ENCODE results near the gene FARS2. TPM values are rescaled to one million over a fixed set of nuclear protein-coding genes. Genes with fewer than 3 reads are reported as not detected.

Gene FARS2
- total and polyA plus RNA-seq, 9 of the 15 experiments (the other 6 are each of a cell fraction or from before 2014, with no cell fraction given), result 16.5 to 62.2 (median 27.0) TPM

- in situ Hi-C loops (cut with MboI) (no loop called here), intact Hi-C loops (cut with micrococcal nuclease) (no loop called here)
- ChIA-PET CTCF (ENCODE audit: low intra/inter-chr PET ratio) (no interaction called here), POLR2A (interaction anchor here (0.5 to 0.7 kb wide), 2 partner anchors 29 to 155 kb away, joined by 3 read pairs; no protein-coding TSS in a partner anchor)
- H4K20me1 ChIP-seq (replicated peaks; ENCODE audit: control insufficient read depth, insufficient read depth, low read length), result 0 out of 2 replicates have a peak, but pooled peaks cover 1% of the 10 kb centered on the region
- H3K79me2 ChIP-seq (ENCODE audit: control insufficient read depth, insufficient read depth, low read length), result no peaks in the 10 kb centered on the region
- H3K36me3 ChIP-seq (ENCODE audit: control insufficient read depth, insufficient read depth, low read length), result no peaks in the 10 kb centered on the region
- WGBS (ENCODE audit: insufficient coverage, low coverage, missing lambda C conversion rate), result 60% methylated on average over 19 of the region's 19 CpGs
- no peak for DNase-seq (ENCODE audit: extremely low read depth in 1 of 4, low spot score in 3 of 4)
- no peak for FAIRE-seq
- H3K9ac ChIP-seq (ENCODE audit: insufficient read depth in 1 of 2, low read depth in 2 of 2, low read length in 2 of 2), result no peak overlapping the region
- no peaks in the 10 kb centered on the region for H3K9me3 ChIP-seq (replicated peaks; ENCODE audit: control insufficient read depth, insufficient read depth, low read depth, low read length)
- no TSS peak for BruUV-seq (replicated peaks)
- no peaks in the 10 kb centered on the region for H3K9me1 ChIP-seq (ENCODE audit: control insufficient read depth, insufficient read depth, low read length)
- no peaks in the 10 kb centered on the region for H3K27me3 ChIP-seq (ENCODE audit: control insufficient read depth in 2 of 2, insufficient read depth in 2 of 2, low read length in 2 of 2)
- no peak for ATAC-seq
- no peak overlapping the region for H3K4me2 ChIP-seq (ENCODE audit: insufficient read depth, low read length)
- H3K27ac ChIP-seq (ENCODE audit: extremely low read depth, low read depth, low read length), result no peak overlapping the region
- H3K4me3 ChIP-seq, result no peak overlapping the region
- peaks cover 0 to 3% of the 10 kb centered on the region in 2 experiments; a peak in 1 of 5 replicates for H3K4me1 ChIP-seq (replicated peaks in 1 of 2; ENCODE audit: control insufficient read depth in 2 of 2, insufficient read depth in 2 of 2, low read length in 2 of 2)
- no peak overlapping the region for H2AFZ ChIP-seq (ENCODE audit: low read depth, low read length)
- TF ChIP-seq ZNF764 (CRISPR knock-in tag; IDR thresholded peaks at IDR 0.05; ENCODE audit: low read depth) (no peak), ZBTB11 (CRISPR knock-in tag; IDR thresholded peaks at IDR 0.05) (no peak), ZNF324 (CRISPR knock-in tag; IDR thresholded peaks at IDR 0.05) (no peak), ZNF551 (CRISPR knock-in tag; IDR thresholded peaks at IDR 0.05) (no peak), PML (IDR thresholded peaks at IDR 0.05; ENCODE audit: low read length) (no peak), ZBTB8A (IDR thresholded peaks at IDR 0.05; ENCODE audit: partially characterized antibody) (no peak), HEY1 (CRISPR knock-in tag; IDR thresholded peaks at IDR 0.05; ENCODE audit: borderline replicate concordance) (no peak), ZSCAN29 (IDR thresholded peaks at IDR 0.05) (no peak), TCF7 (IDR thresholded peaks at IDR 0.05; ENCODE audit: borderline replicate concordance) (no peak), HBP1 (CRISPR knock-in tag; IDR thresholded peaks at IDR 0.05) (no peak), KDM4B (IDR thresholded peaks at IDR 0.05; ENCODE audit: borderline replicate concordance in 2 of 2, low read depth in 1 of 2) (no peak), ATF7 (IDR thresholded peaks at IDR 0.05) (no peak), L3MBTL2 (IDR thresholded peaks at IDR 0.05) (no peak), SAFB2 (IDR thresholded peaks at IDR 0.05; ENCODE audit: borderline replicate concordance, low read depth, low read length, severe bottlenecking) (no peak)
Observed at GRCh38 chr6:5706124-5707033, 445.1 kb downstream of the FARS2 start.
